Smooth muscle cell (in vitro differentiated cells): ENCODE results near the gene CFAP46. TPM values are rescaled to one million over a fixed set of nuclear protein-coding genes. Genes with fewer than 3 reads are reported as not detected.

Source experiments
- DNase-seq: peaks from one replicate; lab custom pipeline; 2025; ENCODE audit not compliant: unreplicated experiment; lab: John Stamatoyannopoulos, UW
- H2AFZ ChIP-seq: fragments of 200-600 bp; sonication (generic); 2 replicates; pipeline ENCODE4 v1.6.0; 2016; ENCODE audit warnings: antibody characterized with exemption, low read depth, mild to moderate bottlenecking
- H3F3A ChIP-seq: fragments of 200-600 bp; sonication (generic); 2 replicates; pipeline ENCODE4 v1.6.0; 2017; ENCODE audit warnings: antibody characterized with exemption, low read depth
- H3K27ac ChIP-seq: fragments of 200-600 bp; sonication (generic); 2 replicates; pipeline ENCODE4 v1.5.1; 2016; ENCODE audit warnings: low read depth, mild to moderate bottlenecking
- H3K27me3 ChIP-seq: fragments of 200-600 bp; sonication (generic); 2 replicates; pipeline ENCODE4 v1.6.1; 2016; ENCODE audit warnings: low read depth, mild to moderate bottlenecking
- H3K36me3 ChIP-seq: fragments of 200-600 bp; sonication (generic); 2 replicates; pipeline ENCODE4 v1.5.1; 2016; ENCODE audit warnings: low read depth
- H3K4me1 ChIP-seq: fragments of 200-600 bp; sonication (generic); 2 replicates; pipeline ENCODE4 v1.5.1; 2016; ENCODE audit warnings: low read depth
- H3K4me2 ChIP-seq: fragments of 200-600 bp; sonication (generic); 2 replicates; pipeline ENCODE4 v1.6.0; 2016; ENCODE audit warnings: mild to moderate bottlenecking
- H3K4me3 ChIP-seq: fragments of 200-600 bp; sonication (generic); 2 replicates; pipeline ENCODE4 v1.5.1; 2016; ENCODE audit warnings: mild to moderate bottlenecking
- H3K79me2 ChIP-seq: fragments of 200-600 bp; sonication (generic); 2 replicates; pipeline ENCODE4 v1.6.0; 2016; ENCODE audit warnings: low read depth, mild to moderate bottlenecking
- H3K9ac ChIP-seq: fragments of 200-600 bp; sonication (generic); 2 replicates; pipeline ENCODE4 v1.6.0; 2016; ENCODE audit warnings: low read depth
- H3K9me3 ChIP-seq: fragments of 200-600 bp; sonication (generic); replicated peaks from 2 replicates; pipeline ENCODE4 v1.5.1; 2016; ENCODE audit warnings: low read depth
- H4K20me1 ChIP-seq: fragments of 200-600 bp; sonication (generic); 2 replicates; pipeline ENCODE4 v1.6.0; 2016; ENCODE audit warnings: low read depth
- WGBS: methylation state at CpG from one replicate; pipeline ENCODE4 v1.1.7; 2016; ENCODE audit warnings: low lambda C conversion rate; 5-methylcytosine and 5-hydroxymethylcytosine counted together
- polyA plus RNA-seq: library from polyadenylated mRNA; unstranded; fragments of >200 nt; fragmentation: Nextera tagmentation; extraction: Ambion mirVana; gene quantifications from 2 replicates; pipeline ENCODE4 v1.2.1, GENCODE V29; 2016
- total RNA-seq: library from RNA; depleted of rRNA; stranded (reverse); fragments of >200 nt; gene quantifications from 2 replicates; pipeline ENCODE4 v1.2.3, GENCODE V29; 2014
- TF ChIP-seq, protein P1 (sequence below): fragments of 200-600 bp; sonication (generic); IDR thresholded peaks from 2 replicates; pipeline ENCODE4 v1.5.1; 2017; ENCODE audit warnings: borderline replicate concordance, mild to moderate bottlenecking, antibody characterized with exemption; ENCODE audit not compliant: insufficient read depth, poor library complexity, severe bottlenecking

Gene CFAP46
- total and polyA plus RNA-seq, 2 experiments from 2014 or later: 1.1 to 2.0 TPM

DNA sequence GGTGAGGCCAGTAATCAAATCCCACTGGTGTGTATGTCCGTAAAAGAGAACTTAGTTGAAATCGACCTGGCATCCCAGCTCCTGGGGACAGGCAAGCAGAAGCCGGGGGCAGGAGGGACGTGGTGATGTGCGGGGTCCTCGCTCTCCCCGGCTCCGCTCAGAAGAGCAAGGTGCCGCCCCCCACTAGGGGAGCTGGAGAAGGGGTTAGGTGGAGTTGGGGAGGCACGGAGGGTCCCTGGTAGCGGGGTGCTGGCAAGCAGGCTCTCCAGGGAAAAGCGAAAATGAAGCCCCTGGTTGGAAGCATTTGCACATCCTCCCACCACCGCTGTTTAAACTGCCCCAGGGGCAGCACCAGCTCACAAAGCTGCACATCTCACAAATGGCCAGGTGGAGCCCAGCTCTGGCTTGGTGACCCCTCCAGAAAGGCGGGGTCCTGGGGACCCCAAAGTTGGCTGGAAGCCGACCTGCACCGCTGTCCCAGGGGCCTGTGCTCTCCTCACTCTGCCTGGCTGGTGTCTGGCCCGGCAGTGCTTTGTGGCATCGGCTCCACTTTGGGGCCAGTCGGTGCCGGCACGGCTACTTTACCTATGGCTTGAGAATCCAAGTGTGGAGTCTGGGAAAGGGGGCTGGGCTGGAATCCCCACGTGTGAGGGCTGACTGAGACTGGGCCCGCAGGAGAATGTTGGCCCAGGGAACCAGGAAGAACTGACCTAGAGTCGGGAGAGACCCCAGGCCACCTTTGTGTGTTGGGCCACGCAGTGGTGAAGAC, 2.9 kb upstream of the CFAP46 start:
- Histone ChIP-seq H3K79me2 (no peaks in the 10 kb centered on the region), H3K4me1 (no peaks in the 10 kb centered on the region), H3K9ac (no peak overlapping the region), H3K4me2 (no peak overlapping the region), H3K27ac (no peak overlapping the region), H4K20me1 (no peaks in the 10 kb centered on the region), H3K36me3 (no peaks in the 10 kb centered on the region), H3K4me3 (no peak overlapping the region), H2AFZ (no peak overlapping the region), H3K27me3 (peaks cover 11% of the 10 kb centered on the region), H3F3A (no peaks in the 10 kb centered on the region), H3K9me3 (no peaks in the 10 kb centered on the region)
- no peak for DNase-seq
- 80% methylated on average over 25 of the region's 25 CpGs for WGBS
- TF ChIP-seq, protein P1, sequence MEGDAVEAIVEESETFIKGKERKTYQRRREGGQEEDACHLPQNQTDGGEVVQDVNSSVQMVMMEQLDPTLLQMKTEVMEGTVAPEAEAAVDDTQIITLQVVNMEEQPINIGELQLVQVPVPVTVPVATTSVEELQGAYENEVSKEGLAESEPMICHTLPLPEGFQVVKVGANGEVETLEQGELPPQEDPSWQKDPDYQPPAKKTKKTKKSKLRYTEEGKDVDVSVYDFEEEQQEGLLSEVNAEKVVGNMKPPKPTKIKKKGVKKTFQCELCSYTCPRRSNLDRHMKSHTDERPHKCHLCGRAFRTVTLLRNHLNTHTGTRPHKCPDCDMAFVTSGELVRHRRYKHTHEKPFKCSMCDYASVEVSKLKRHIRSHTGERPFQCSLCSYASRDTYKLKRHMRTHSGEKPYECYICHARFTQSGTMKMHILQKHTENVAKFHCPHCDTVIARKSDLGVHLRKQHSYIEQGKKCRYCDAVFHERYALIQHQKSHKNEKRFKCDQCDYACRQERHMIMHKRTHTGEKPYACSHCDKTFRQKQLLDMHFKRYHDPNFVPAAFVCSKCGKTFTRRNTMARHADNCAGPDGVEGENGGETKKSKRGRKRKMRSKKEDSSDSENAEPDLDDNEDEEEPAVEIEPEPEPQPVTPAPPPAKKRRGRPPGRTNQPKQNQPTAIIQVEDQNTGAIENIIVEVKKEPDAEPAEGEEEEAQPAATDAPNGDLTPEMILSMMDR: no peak

DNA sequence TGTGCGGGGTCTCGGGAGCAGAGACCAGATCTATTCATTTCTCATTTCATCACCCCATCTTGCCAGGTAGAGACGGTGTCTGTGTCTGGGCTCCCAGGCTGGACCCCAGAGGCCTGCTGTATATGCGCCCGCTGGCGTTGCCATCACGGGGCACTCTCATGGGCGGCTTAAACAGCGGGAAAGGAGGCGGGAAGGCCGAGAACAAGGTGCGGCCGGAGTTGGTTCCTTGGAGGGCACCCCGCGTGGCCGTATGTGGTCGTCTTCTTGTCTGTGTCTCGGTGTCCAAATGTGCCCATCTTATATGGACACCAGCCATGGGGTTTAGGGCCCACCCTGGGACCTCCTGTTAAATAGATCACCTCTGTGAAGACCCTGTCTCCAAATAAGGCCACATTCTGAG, 2.1 kb upstream of the CFAP46 start:
- WGBS: 96% methylated on average over 18 of the region's 18 CpGs

DNA sequence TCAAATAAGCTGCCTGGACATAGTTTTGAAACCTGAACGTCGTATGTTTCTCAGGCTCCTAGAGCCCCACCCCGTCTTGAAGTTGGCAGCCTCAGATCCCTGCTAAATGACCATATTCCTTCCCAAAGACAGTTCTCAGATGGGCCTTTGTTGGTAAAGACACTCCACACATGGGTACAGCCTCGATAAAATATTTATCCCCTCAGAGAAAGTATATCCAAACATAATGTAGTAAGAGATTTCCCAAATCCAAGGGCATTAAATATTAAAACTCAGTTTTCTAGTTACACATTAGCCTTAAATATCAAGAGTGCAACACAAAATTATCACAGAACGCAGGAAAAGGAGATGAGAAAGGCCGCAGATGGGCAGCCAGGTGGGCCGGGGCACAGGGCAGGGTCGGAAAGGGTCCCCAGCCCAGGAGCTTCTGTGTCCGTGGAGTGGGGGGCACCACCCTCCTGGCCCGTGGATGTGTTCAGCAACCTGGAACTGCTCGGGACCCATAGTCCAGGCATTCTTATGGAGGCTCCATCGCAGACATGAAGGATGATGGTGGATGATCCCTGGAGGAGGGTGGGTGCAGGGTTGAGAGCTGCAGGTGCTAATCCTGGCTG, 1.5 kb upstream of the CFAP46 start:
- Histone ChIP-seq H3K4me1 (no peaks in the 10 kb centered on the region), H3K4me2 (no peak overlapping the region), H3F3A (no peaks in the 10 kb centered on the region), H3K36me3 (no peaks in the 10 kb centered on the region), H3K4me3 (no peak overlapping the region), H2AFZ (no peak overlapping the region), H3K79me2 (no peaks in the 10 kb centered on the region), H3K27ac (no peak overlapping the region), H4K20me1 (no peaks in the 10 kb centered on the region), H3K9me3 (no peaks in the 10 kb centered on the region), H3K9ac (no peak overlapping the region), H3K27me3 (no peaks in the 10 kb centered on the region)
- WGBS: 89% methylated on average over 12 of the region's 12 CpGs
- TF ChIP-seq, protein P1: no peak
- no peak for DNase-seq

More for the DNA sequence above, 2.1 kb upstream of the CFAP46 start:
- Histone ChIP-seq H3K27me3 (peaks cover 3% of the 10 kb centered on the region), H3F3A (no peaks in the 10 kb centered on the region), H3K79me2 (no peaks in the 10 kb centered on the region), H3K4me2 (no peak overlapping the region), H4K20me1 (no peaks in the 10 kb centered on the region), H3K4me1 (no peaks in the 10 kb centered on the region), H3K27ac (no peak overlapping the region), H3K9ac (no peak overlapping the region), H2AFZ (no peak overlapping the region), H3K9me3 (no peaks in the 10 kb centered on the region), H3K4me3 (no peak overlapping the region), H3K36me3 (no peaks in the 10 kb centered on the region)
- TF ChIP-seq, protein P1: no peak
- no peak for DNase-seq
